H1 (cell line): ENCODE measurements around the gene MRPL11. TPM values are rescaled to one million over a fixed set of nuclear protein-coding genes. Genes with fewer than 3 reads are reported as not detected.

ENCODE experiments used
- CHD2 ChIP-seq: IDR thresholded peaks from 2 replicates; pipeline ENCODE4 v1.6.1; 2012; ENCODE audit warnings: low read length, improper control_type of control experiment
- EGR1 ChIP-seq: IDR thresholded peaks from 2 replicates; pipeline ENCODE4 v1.6.1; 2011; ENCODE audit warnings: low read depth, low read length, borderline replicate concordance
- FOSL1 ChIP-seq: IDR thresholded peaks from 2 replicates; pipeline ENCODE4 v1.6.1; 2011; ENCODE audit warnings: mild to moderate bottlenecking, low read depth, low read length, moderate library complexity; ENCODE audit not compliant: insufficient read depth
- KDM1A ChIP-seq: fragments of 200-600, 300-600 bp; sonication (generic); IDR thresholded peaks from 2 replicates; pipeline ENCODE4 v1.7.1; 2016; ENCODE audit warnings: mild to moderate bottlenecking, low read length, borderline replicate concordance
- KDM4A ChIP-seq: IDR thresholded peaks from one replicate; pipeline ENCODE4 v1.7.1; 2012; ENCODE audit warnings: low read depth, mild to moderate bottlenecking, moderate library complexity, low read length, inconsistent platforms; ENCODE audit not compliant: severe bottlenecking
- KDM5A ChIP-seq: fragments of 200-600 bp; IDR thresholded peaks from 2 replicates; pipeline ENCODE4 v1.7.1; 2012; ENCODE audit warnings: mild to moderate bottlenecking, low read length, inconsistent platforms, mixed read lengths
- NRF1 ChIP-seq: IDR thresholded peaks from 2 replicates; pipeline ENCODE4 v1.6.1; 2011; ENCODE audit warnings: mild to moderate bottlenecking, low read depth, low read length, improper control_type of control experiment
- POU5F1 ChIP-seq: IDR thresholded peaks from 2 replicates; pipeline ENCODE4 v1.6.1; 2011; ENCODE audit warnings: low read depth, mild to moderate bottlenecking, low read length, moderate library complexity
- RAD21 ChIP-seq, 2 experiments: IDR thresholded peaks in 1 of 2; conservative IDR thresholded peaks in 1 of 2; 2 replicates each; pipeline ENCODE4 v1.6.1; 2011; ENCODE audit warnings: low read depth in 2 of 2, low read length in 2 of 2, improper control_type of control experiment in 1 of 2, inconsistent platforms in 1 of 2, mild to moderate bottlenecking in 1 of 2, moderate library complexity in 1 of 2
- RFX5 ChIP-seq: IDR thresholded peaks from 2 replicates; pipeline ENCODE4 v1.6.1; 2011; ENCODE audit warnings: low read depth, low read length, improper control_type of control experiment, borderline replicate concordance
- SAP30 ChIP-seq: fragments of 300-600 bp; sonication (generic); IDR thresholded peaks from 2 replicates; pipeline ENCODE4 v1.7.1; 2012; ENCODE audit warnings: low read length, moderate library complexity, mild to moderate bottlenecking, inconsistent platforms; ENCODE audit not compliant: insufficient read depth, insufficient replicate concordance
- SIX5 ChIP-seq: IDR thresholded peaks from 2 replicates; pipeline ENCODE4 v1.6.1; 2011; ENCODE audit warnings: mild to moderate bottlenecking, low read depth, low read length
- SP1 ChIP-seq: IDR thresholded peaks from 2 replicates; pipeline ENCODE4 v1.6.1; 2011; ENCODE audit warnings: low read depth, low read length
- SP2 ChIP-seq: IDR thresholded peaks from 2 replicates; pipeline ENCODE4 v1.6.1; 2012; ENCODE audit warnings: mild to moderate bottlenecking, low read length, inconsistent platforms
- SRF ChIP-seq: IDR thresholded peaks from 2 replicates; pipeline ENCODE4 v1.6.1; 2011; ENCODE audit warnings: mild to moderate bottlenecking, low read depth, low read length, moderate library complexity
- YY1 ChIP-seq: IDR thresholded peaks from 2 replicates; pipeline ENCODE4 v1.6.1; 2011; ENCODE audit warnings: low read depth, mild to moderate bottlenecking, low read length
- ZNF274 ChIP-seq: IDR thresholded peaks from 2 replicates; pipeline ENCODE4 v1.7.0; 2012; ENCODE audit warnings: low read length, borderline replicate concordance; ENCODE audit errors: extremely low read depth
- polyA plus RNA-seq, 7 experiments: library from polyadenylated mRNA; depleted of rRNA in 3 of 7; stranded (reverse) in 5 of 7; unstranded in 2 of 7; fragments of >200 nt in 5 of 7; fragments of 200-250 nt in 2 of 7; gene quantifications; 1 replicate in 5 of 7; 2 replicates in 1 of 7; 4 replicates in 1 of 7; pipeline versions ENCODE4 v1.2.1 to v1.2.3, GENCODE V29; 2011 to 2013; ENCODE audit warnings: missing spikeins in 2 of 7, mixed read lengths in 2 of 7
- total RNA-seq: library from RNA; stranded (reverse); fragmentation: NEBNext Ultra II Directional; extraction: Animal tissue kit (Norgen Biotek cat#: 25700); gene quantifications from 2 replicates; pipeline ENCODE4 v1.2.1, GENCODE V29; 2021
- TF ChIP-seq, protein P1 (sequence below): IDR thresholded peaks from 2 replicates; pipeline ENCODE4 v1.6.1; 2012; ENCODE audit warnings: inconsistent platforms

MRPL11 gene
- total and polyA plus RNA-seq, 2 of the 8 experiments (the other 6 are each of a cell fraction or from before 2014, with no cell fraction given), result 105 to 141 TPM

DNA sequence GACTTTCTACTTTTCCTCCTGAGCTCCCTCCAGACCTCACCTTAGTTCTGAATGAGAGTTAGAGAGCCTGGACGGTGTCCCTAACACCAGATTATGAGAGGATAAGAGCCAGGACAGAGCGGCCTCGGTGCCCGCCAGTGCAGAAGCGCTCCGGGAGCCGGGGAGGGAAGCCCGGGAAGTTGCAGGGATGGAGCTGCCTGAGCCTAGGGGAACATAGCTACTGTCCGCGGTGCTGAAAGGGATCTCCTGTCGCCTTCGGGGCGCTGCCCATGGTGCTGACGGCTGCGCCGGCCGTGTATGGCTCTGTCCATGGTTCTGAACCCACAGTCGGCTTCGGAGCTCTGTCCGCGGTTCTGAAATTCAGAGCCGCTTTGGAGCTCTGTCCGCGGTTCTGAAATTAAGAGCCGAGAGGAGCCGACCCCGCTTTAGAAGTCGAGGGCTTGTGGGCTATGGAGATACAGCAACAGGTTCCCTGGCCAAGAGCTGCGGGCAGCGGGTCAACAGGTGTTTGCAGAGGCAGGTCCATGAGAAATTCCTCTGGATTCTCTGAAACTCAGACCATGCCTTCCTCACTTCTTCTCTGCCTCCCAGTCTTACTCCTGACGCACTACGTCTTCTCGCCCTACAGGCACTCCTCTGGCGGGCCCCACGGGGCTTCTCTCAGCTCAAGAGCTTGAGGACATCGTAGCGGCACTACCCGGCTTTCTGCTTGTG is 17.0 kb downstream of the MRPL11 start (continued):
- peak in 1 of 2 experiments; percentile 49; a peak in 2 of 4 replicates for TF ChIP-seq RAD21 (IDR thresholded peaks at IDR 0.05 in 1 of 2, conservative IDR thresholded peaks at IDR 0.05 in 1 of 2; ENCODE audit: low read depth in 2 of 2, low read length in 2 of 2)
- TF ChIP-seq NRF1, result no peak
- TF ChIP-seq KDM1A, result no peak
- peak; percentile 44 for TF ChIP-seq KDM4A
- TF ChIP-seq SP1, result peak; percentile 54; the same call in 1 of the 2 replicates
- TF ChIP-seq YY1, result peak; percentile 62
- TF ChIP-seq SIX5, result no peak
- peak; percentile 64 for TF ChIP-seq SRF
- TF ChIP-seq EGR1, result peak; percentile 41; the same call in 1 of the 2 replicates
- TF ChIP-seq FOSL1, result no peak
- no peak for TF ChIP-seq KDM5A
- 0 out of 2 replicates have a peak, but pooled peaks have one; percentile 11 for TF ChIP-seq SP2
- no peak for TF ChIP-seq CHD2
- TF ChIP-seq, protein P1, sequence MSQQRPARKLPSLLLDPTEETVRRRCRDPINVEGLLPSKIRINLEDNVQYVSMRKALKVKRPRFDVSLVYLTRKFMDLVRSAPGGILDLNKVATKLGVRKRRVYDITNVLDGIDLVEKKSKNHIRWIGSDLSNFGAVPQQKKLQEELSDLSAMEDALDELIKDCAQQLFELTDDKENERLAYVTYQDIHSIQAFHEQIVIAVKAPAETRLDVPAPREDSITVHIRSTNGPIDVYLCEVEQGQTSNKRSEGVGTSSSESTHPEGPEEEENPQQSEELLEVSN, result no peak
- 0 out of 2 replicates have a peak, but pooled peaks have one; percentile 16 for TF ChIP-seq POU5F1
- TF ChIP-seq ZNF274, result no peak
- peak; percentile 100 for TF ChIP-seq SAP30
- TF ChIP-seq RFX5, result no peak; the same call in 1 of the 2 replicates
